GM20431 (cell line): Measurements from ENCODE around the gene BECN2.

Experiments used
- in situ Hi-C: fragments of 300-500 bp; cut with MseI, MboI; formaldehyde crosslinking; loops from one replicate; pipeline ENCODE4 v1.15.0; 2020; ENCODE audit warnings: low sequenced_read_pairs; ENCODE audit not compliant: unreplicated experiment

BECN2 gene

GRCh38 chr1:241972703-241973369 is 15.3 kb downstream of the BECN2 start:
- in situ Hi-C loops: no loop called here

DNA sequence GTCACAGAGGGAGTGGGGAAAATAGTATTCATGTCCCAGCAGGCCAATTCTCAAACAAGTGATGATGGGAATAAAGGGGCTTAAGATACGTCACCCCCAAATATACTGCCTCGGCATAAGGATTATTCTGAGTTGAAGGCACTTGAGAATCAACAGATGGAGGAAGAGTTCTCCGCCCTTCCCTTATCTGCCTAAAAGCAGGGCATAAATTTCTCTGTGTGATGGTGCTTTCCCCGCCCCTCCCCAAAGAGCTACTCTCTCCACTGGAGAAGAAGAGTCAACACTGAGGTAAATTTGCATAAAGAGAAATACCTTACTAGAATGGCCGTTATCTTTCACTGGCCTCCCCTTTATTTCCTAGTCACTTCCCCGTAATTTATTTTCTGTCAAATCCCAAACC is 18.7 kb downstream of the BECN2 start:
- in situ Hi-C loops: loop anchor here (25.0 kb wide), 1 partner anchor 364 kb away; no protein-coding TSS in a partner anchor

DNA sequence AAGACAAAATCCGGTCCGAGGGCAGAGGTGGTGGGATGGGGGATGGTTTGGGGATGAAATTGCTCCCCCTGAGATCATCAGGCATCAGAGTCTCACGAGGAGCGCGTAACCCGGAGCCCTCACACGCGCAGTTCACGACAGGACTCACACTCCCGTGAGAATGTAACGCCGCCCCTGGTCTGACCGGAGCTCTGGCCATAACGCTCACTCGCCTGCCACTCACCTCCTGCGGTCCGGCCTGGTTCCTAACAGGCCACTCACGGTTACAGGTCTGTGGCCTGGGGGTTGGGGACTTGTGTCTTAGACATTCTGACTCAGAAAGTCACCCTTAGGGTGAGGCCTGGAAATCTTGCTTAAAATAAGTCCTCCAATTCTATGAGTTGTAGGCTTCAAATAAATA is 21.5 kb downstream of the BECN2 start:
- in situ Hi-C loops: loop anchor here (25.0 kb wide), 1 partner anchor 367 kb away; no protein-coding TSS in a partner anchor

DNA sequence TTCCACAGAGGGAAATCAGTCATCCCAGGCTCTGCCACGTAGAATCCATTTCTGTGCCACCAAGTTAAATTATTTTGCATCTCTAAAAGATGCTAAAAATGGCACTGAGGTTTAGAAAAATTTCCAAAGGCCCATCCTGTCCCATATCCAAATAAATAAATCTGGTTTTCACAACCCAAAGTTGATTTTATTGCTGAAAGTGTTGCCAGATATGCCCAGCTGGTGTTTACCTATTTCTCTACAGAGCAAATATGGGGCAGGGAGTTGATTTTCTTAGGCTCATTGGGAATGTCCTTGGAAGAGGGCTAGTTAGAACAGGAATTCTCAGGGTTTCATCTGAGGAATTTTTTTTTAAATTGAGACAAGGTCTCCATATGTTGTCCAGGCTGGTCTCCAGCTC is 22.4 kb downstream of the BECN2 start:
- in situ Hi-C loops: loop anchor here (25.0 kb wide), 1 partner anchor 368 kb away; no protein-coding TSS in a partner anchor

DNA sequence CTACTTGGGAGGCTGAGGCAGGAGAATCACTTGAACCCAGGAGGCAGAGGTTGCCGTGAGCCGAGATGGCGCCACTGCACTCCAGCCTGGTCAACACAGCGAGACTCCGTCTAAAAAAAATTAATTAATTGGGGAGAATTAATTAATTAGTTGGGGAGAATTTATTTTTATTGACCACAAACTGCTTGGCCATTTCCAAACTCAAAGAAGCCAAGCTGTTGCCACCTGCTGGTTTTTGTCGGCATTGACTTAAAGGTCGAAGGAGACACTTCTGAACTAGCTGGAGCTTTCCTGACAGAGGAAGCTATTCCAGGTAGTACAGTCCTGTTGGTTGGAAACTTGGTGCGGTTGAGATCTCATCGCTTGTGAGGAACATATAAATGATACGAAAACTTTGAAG is 28.2 kb downstream of the BECN2 start:
- in situ Hi-C loops: loop anchor here (25.0 kb wide), 1 partner anchor 373 kb away; no protein-coding TSS in a partner anchor

- in situ Hi-C loops: loop anchor here (25.0 kb wide), 1 partner anchor 376 kb away; no protein-coding TSS in a partner anchor
Measured at GRCh38 chr1:241988389-241988930, 30.9 kb downstream of the BECN2 start.

DNA sequence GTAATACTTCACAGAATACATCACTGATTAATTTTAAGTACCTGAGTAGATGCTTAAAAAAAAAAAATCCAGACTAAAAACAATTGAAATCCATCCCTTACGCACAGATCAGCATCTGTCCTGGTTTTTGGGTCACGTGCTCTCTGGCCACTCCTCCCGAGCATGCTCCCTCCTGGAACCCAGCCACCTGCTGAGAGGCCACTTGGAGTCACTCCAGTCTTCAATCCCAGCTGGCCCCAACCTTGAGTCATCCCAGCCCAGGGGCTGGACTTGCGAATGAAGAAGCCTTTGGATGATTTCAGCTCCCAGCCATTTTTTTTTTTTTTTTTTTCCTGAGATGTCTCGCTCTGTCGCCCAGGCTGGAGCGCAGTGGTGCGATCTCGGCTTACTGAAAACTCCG is 32.5 kb downstream of the BECN2 start:
- in situ Hi-C loops: loop anchor here (25.0 kb wide), 1 partner anchor 378 kb away; no protein-coding TSS in a partner anchor

DNA sequence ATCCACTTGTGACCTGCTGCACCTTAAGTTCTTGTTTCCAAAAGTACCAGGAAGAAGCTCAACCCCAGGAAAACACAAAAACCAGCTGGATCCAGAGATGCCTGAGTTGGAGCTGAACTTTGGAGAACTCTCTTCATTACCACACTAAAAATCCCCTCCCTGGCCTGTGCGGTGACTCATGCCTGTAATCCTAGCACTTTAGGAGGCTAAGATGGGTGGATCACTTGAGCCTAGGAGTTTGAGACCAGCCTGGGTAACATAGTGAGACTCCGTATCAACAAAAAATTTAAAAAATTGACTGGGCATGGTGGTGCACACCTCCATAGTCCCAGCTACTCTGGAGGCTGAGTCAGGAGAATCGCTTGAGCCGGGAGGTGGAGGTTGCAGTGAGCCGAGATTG is 35.2 kb downstream of the BECN2 start:
- in situ Hi-C loops: loop anchor here (25.0 kb wide), 1 partner anchor 380 kb away; no protein-coding TSS in a partner anchor

- in situ Hi-C loops: loop anchor here (25.0 kb wide), 1 partner anchor 382 kb away; no protein-coding TSS in a partner anchor
Measured at GRCh38 chr1:241994171-241994570, 36.6 kb downstream of the BECN2 start.

GRCh38 chr1:241997401-241997998 is 39.9 kb downstream of the BECN2 start:
- in situ Hi-C loops: loop anchor here (25.0 kb wide), 1 partner anchor 385 kb away; no protein-coding TSS in a partner anchor

GRCh38 chr1:241998412-241998921 is 40.9 kb downstream of the BECN2 start:
- in situ Hi-C loops: loop anchor here (25.0 kb wide), 1 partner anchor 386 kb away; no protein-coding TSS in a partner anchor

GRCh38 chr1:241999026-241999425 is 41.5 kb downstream of the BECN2 start, which contains the start of gene MAP1LC3C:
Gene MAP1LC3C (minus strand): TSS chr1:241999098. CDS start chr1:241999008, 90 bp downstream.
- in situ Hi-C loops: loop anchor here (25.0 kb wide), 1 partner anchor 387 kb away; no protein-coding TSS in a partner anchor

DNA sequence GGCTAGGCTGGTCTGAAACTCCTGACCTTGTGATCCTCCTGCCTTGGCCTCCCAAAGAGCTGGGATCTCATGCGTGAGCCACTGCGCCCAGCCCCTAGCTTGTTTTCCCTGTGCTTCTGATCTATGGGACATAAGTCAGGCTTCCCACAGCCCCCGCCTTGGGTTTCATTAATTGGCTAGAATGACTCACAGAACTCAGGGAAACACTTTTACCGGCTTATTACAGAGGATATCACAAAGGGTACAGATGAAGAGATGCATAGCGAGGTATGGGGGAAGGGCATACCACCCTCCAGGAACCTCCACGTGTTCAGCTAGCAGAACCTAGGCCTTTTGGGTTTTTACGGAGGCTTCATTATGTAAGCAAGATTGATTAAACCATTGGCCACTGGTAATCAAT is 42.9 kb downstream of the BECN2 start:
- in situ Hi-C loops: no loop called here

- in situ Hi-C loops: no loop called here
Measured at GRCh38 chr1:242002072-242002471, 44.5 kb downstream of the BECN2 start.

GRCh38 chr1:242002510-242002909 is 44.9 kb downstream of the BECN2 start:
- in situ Hi-C loops: no loop called here

- in situ Hi-C loops: no loop called here
Measured at GRCh38 chr1:242004751-242005495, 47.4 kb downstream of the BECN2 start.

- in situ Hi-C loops: no loop called here
Measured at GRCh38 chr1:242005866-242006535, 48.4 kb downstream of the BECN2 start.

GRCh38 chr1:242006976-242007375 is 49.4 kb downstream of the BECN2 start:
- in situ Hi-C loops: no loop called here
